T-cell (primary cell): ENCODE results near the gene FAH. TPM values are rescaled to one million over a fixed set of nuclear protein-coding genes. Genes with fewer than 3 reads are reported as not detected.
"Not testable (repeated sequence)": the region's sequence is repeated elsewhere in the genome, so short reads cannot be mapped to it uniquely, and the experiment has no call there.

ENCODE experiments used
- ATAC-seq, 4 experiments: fragments of 200-7000 bp in 3 of 4; fragments of 150-1000 bp in 1 of 4; cut with Tn5 transposase; replicated peaks in 1 of 4; 1 replicate in 3 of 4; 2 replicates in 1 of 4; pipeline ENCODE4 v1.10.0; 2021; ENCODE audit warnings: moderate library complexity in 3 of 4, mild to moderate bottlenecking in 2 of 4, moderate number of reproducible peaks in 1 of 4
- CTCF ChIA-PET, 2 donors: fragments of 300-600 bp; sonication (Branson Sonifier 250); formaldehyde crosslinking; loops; one replicate each; lab custom pipeline; 2022; ENCODE audit warnings: antibody characterized with exemption in 2 of 2; lab: Charles Lee
- POLR2A ChIA-PET, 2 donors: fragments of 300-600 bp; sonication (Branson Sonifier 250); formaldehyde crosslinking; loops; one replicate each; lab custom pipeline; 2022; ENCODE audit warnings: antibody characterized with exemption in 2 of 2; lab: Charles Lee
- DNase-seq, 35 experiments: peaks; one replicate each; pipeline versions ENCODE4 v3.0.0 to v3.0.0-alpha.2; 2013 to 2023
- H3K27ac ChIP-seq: one replicate; pipeline ENCODE4 v1.5.1; 2013; ENCODE audit warnings: low read length
- H3K27me3 ChIP-seq, 2 experiments: replicated peaks in 1 of 2; 1 replicate in 1 of 2; 2 replicates in 1 of 2; pipeline versions ENCODE4 v1.6.1 to v1.7.0; 2013; ENCODE audit warnings: low read length in 1 of 2, mixed read lengths in 1 of 2; ENCODE audit not compliant: control insufficient read depth in 2 of 2, insufficient read depth in 2 of 2; ENCODE audit errors: extremely low read depth in 1 of 2
- H3K36me3 ChIP-seq, 2 donors: 1 replicate in 1 of 2; 2 replicates in 1 of 2; pipeline versions ENCODE4 v1.6.1 to v1.7.0; 2013; ENCODE audit warnings: low read length in 1 of 2; ENCODE audit not compliant: control insufficient read depth in 2 of 2, insufficient read depth in 1 of 2; ENCODE audit errors: extremely low read depth in 1 of 2
- H3K4me1 ChIP-seq, 2 experiments: 1 replicate in 1 of 2; 2 replicates in 1 of 2; pipeline versions ENCODE4 v1.6.1 to v1.7.0; 2013; ENCODE audit warnings: low read length in 2 of 2, mixed read lengths in 1 of 2; ENCODE audit not compliant: insufficient read depth in 2 of 2, control insufficient read depth in 1 of 2; ENCODE audit errors: extremely low read depth in 1 of 2
- H3K4me3 ChIP-seq, 2 donors: 1 replicate in 1 of 2; 2 replicates in 1 of 2; pipeline versions ENCODE4 v1.5.1 to v1.7.0; 2013; ENCODE audit warnings: mild to moderate bottlenecking in 2 of 2, low read length in 1 of 2, moderate library complexity in 1 of 2; ENCODE audit not compliant: control insufficient read depth in 1 of 2; ENCODE audit errors: extremely low read depth in 1 of 2
- H3K9me3 ChIP-seq: 2 replicates; pipeline ENCODE4 v1.7.0; 2013
- H3K27ac Mint-ChIP-seq, 2 donors: one replicate each; pipeline ENCODE4 v1.8.0; 2020 to 2021; ENCODE audit warnings: mild to moderate bottlenecking in 2 of 2, mixed read lengths in 2 of 2
- H3K27me3 Mint-ChIP-seq, 2 donors: one replicate each; pipeline ENCODE4 v1.8.0; 2021 to 2022; ENCODE audit warnings: mixed read lengths in 2 of 2
- H3K36me3 Mint-ChIP-seq: one replicate; pipeline ENCODE4 v1.8.0; 2021; ENCODE audit warnings: mixed read lengths
- H3K4me1 Mint-ChIP-seq, 3 donors: one replicate each; pipeline ENCODE4 v1.8.0; 2020 to 2022; ENCODE audit warnings: mixed read lengths in 3 of 3, mild to moderate bottlenecking in 1 of 3
- H3K4me3 Mint-ChIP-seq, 3 donors: one replicate each; pipeline ENCODE4 v1.8.0; 2020 to 2022; ENCODE audit warnings: mild to moderate bottlenecking in 3 of 3, mixed read lengths in 3 of 3, moderate library complexity in 3 of 3
- H3K9me3 Mint-ChIP-seq, 3 donors: one replicate each; pipeline ENCODE4 v1.8.0; 2020 to 2022; ENCODE audit warnings: mixed read lengths in 3 of 3
- WGBS: methylation state at CpG from one replicate; pipeline ENCODE4 v1.1.5; 2013; ENCODE audit warnings: missing lambda C conversion rate; ENCODE audit not compliant: insufficient coverage; 5-methylcytosine and 5-hydroxymethylcytosine counted together
- total RNA-seq, 35 experiments: library from RNA in 6 of 35; stranded (reverse) in 6 of 35; fragments of 120-200 nt in 1 of 35; gene quantifications; one replicate each; pipeline versions ENCODE4 v1.2.1 to v1.2.4 and lab custom pipeline; 2013 to 2026

Gene FAH
- total RNA-seq, 5 donors from 2014 or later (not counting 1 experiment from before 2014, with no cell fraction given) = 5.2 to 9.4 (median 6.8) TPM

DNA sequence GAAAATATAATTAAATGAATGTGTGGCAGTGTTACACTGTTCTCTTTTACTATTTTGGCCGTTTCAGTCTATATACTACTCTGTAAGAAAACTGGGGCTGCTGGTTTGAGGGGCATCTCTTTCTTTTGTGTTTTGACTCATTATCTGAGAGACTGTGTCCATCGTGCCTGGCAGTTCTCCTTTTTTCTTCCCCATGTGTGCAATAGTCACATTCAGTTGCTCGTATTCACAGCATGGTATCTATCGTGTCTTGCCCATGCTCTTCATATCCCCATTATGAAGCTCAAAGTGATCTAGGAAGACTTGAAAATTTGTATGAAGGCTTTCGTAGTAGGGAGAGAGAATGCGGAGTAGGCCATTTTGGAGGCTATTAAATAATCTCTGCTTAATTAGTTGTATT is 29.8 kb upstream of the FAH start:
- Mint-ChIP-seq H3K36me3 (peaks cover 45% of the 10 kb centered on the region), H3K4me1 (peaks cover 2 to 16% (median 9%) of the 10 kb centered on the region in 3 donors), H3K27ac (no peak overlapping the region), H3K27me3 (no peaks in the 10 kb centered on the region), H3K4me3 (no peak overlapping the region), H3K9me3 (no peaks in the 10 kb centered on the region)
- CTCF ChIA-PET = no interaction called here
- H3K36me3 ChIP-seq = peaks cover 3 to 24% of the 10 kb centered on the region in 2 donors
- no peaks in the 10 kb centered on the region for H3K27me3 ChIP-seq
- DNase-seq = no peak
- no peak for ATAC-seq
- no peaks in the 10 kb centered on the region for H3K9me3 ChIP-seq
- no peak overlapping the region for H3K4me3 ChIP-seq
- WGBS = 100% methylated on average over 2 of the region's 6 CpGs
- H3K4me1 ChIP-seq = no peaks in the 10 kb centered on the region
- POLR2A ChIA-PET = no interaction called here
- H3K27ac ChIP-seq = no peak overlapping the region

- CTCF ChIA-PET, H3K27ac Mint-ChIP-seq, H3K4me1 Mint-ChIP-seq, DNase-seq, ATAC-seq, H3K9me3 ChIP-seq, H3K27me3 Mint-ChIP-seq, H3K4me3 ChIP-seq, H3K4me3 Mint-ChIP-seq, H3K27ac ChIP-seq, H3K4me1 ChIP-seq, H3K9me3 Mint-ChIP-seq, H3K27me3 ChIP-seq: not testable (repeated sequence)
- 100% methylated on average over 2 of the region's 6 CpGs for WGBS
- H3K36me3 Mint-ChIP-seq = peaks cover 50% of the 10 kb centered on the region
- POLR2A ChIA-PET = interaction anchor here in 1 of 2 donors (0.8 kb wide), 1 partner anchor 811 kb away, joined by 3 read pairs; no protein-coding TSS in a partner anchor
- H3K36me3 ChIP-seq = peaks cover 3 to 24% of the 10 kb centered on the region in 2 donors
These were observed 25.5 kb upstream of the FAH start for GRCh38 chr15:80127253-80127652.

DNA sequence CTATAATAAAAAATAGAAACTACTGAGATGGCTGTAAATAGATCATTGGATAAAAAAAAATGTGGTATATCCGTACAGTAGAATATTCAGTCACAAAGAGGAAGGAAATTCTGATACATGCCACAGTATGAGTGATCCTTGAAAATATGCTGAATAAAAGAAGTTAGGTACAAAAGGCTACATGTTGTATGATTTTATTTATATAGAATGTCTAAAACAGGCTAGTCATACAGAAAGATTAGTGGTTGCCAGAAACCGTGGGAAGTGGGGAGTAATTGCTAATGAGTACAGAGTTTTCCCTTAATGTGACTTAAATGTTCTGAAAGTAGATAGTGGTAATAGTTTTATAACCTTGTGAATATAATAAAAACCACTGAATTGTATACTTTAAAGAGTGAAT is 24.9 kb upstream of the FAH start:
- ChIA-PET POLR2A (interaction anchor here in 1 of 2 donors (0.8 kb wide), 1 partner anchor 812 kb away, joined by 3 read pairs; no protein-coding TSS in a partner anchor), CTCF (no interaction called here)
- WGBS = 69% methylated on average over 2 of the region's 2 CpGs
- Histone ChIP-seq H3K4me1 (no peaks in the 10 kb centered on the region), H3K27me3 (no peaks in the 10 kb centered on the region), H3K9me3 (no peaks in the 10 kb centered on the region), H3K36me3 (peaks cover 3 to 21% of the 10 kb centered on the region in 2 donors), H3K27ac (no peak overlapping the region), H3K4me3 (no peak overlapping the region)
- Mint-ChIP-seq H3K36me3 (peaks cover 46% of the 10 kb centered on the region), H3K27me3 (no peaks in the 10 kb centered on the region), H3K4me3 (no peak overlapping the region), H3K27ac (no peak overlapping the region), H3K9me3 (no peaks in the 10 kb centered on the region), H3K4me1 (peaks cover 0 to 6% (median 2%) of the 10 kb centered on the region in 3 donors)
- DNase-seq (no peak), ATAC-seq (no peak)

- Mint-ChIP-seq H3K4me1 (no peaks in the 10 kb centered on the region), H3K4me3 (no peak overlapping the region), H3K27ac (no peak overlapping the region), H3K9me3 (no peaks in the 10 kb centered on the region), H3K27me3 (no peaks in the 10 kb centered on the region), H3K36me3 (peaks cover 47% of the 10 kb centered on the region)
- CTCF ChIA-PET = interaction anchor here in 1 of 2 donors (0.6 kb wide), 1 partner anchor 25 kb away, joined by 3 read pairs; no protein-coding TSS in a partner anchor
- H3K4me1 ChIP-seq = no peaks in the 10 kb centered on the region
- POLR2A ChIA-PET = no interaction called here
- H3K9me3 ChIP-seq = no peaks in the 10 kb centered on the region
- no peak overlapping the region for H3K4me3 ChIP-seq
- no peak overlapping the region for H3K27ac ChIP-seq
- H3K36me3 ChIP-seq = peaks cover 0 to 23% of the 10 kb centered on the region in 2 donors
- ATAC-seq (no peak), DNase-seq (no peak)
- WGBS = no CpG with 5 or more reads among the region's 3 CpGs
- no peaks in the 10 kb centered on the region for H3K27me3 ChIP-seq
These were observed 20.4 kb upstream of the FAH start for GRCh38 chr15:80132382-80132781.

GRCh38 chr15:80136854-80137253 is 15.9 kb upstream of the FAH start:
- no peak for ATAC-seq
- Histone ChIP-seq H3K9me3 (no peaks in the 10 kb centered on the region), H3K4me1 (no peaks in the 10 kb centered on the region), H3K27me3 (no peaks in the 10 kb centered on the region), H3K36me3 (peaks cover 0 to 19% of the 10 kb centered on the region in 2 donors), H3K4me3 (no peak overlapping the region), H3K27ac (no peak overlapping the region)
- Mint-ChIP-seq H3K27ac (no peak overlapping the region), H3K27me3 (no peaks in the 10 kb centered on the region), H3K36me3 (peaks cover 38% of the 10 kb centered on the region), H3K4me3 (no peak overlapping the region), H3K9me3 (no peaks in the 10 kb centered on the region), H3K4me1 (no peaks in the 10 kb centered on the region)
- POLR2A ChIA-PET = no interaction called here
- DNase-seq = no peak
- WGBS = no CpG with 5 or more reads among the region's 3 CpGs
- CTCF ChIA-PET = no interaction called here

DNA sequence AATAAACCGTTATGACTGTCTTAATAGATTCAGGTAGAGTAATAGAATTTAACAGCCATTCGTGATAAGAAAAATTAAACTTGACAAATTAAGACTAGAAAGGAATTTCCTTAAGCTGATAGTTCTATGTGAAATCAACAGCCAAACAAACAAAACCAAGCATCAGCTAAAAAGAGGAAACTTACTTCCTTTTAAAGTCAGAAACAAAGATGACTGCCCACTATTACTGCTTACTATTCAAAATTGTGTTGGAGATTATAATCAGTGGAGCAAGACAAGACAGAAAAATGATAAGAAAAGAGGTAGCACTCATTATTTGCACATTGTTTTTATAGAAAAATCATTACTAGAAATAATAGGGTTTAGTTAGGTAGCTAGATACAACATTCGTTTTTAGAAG is 13.8 kb upstream of the FAH start:
- ATAC-seq (no peak), DNase-seq (no peak)
- Histone ChIP-seq H3K9me3 (no peaks in the 10 kb centered on the region), H3K36me3 (peaks cover 0 to 19% of the 10 kb centered on the region in 2 donors), H3K4me1 (no peaks in the 10 kb centered on the region), H3K4me3 (no peak overlapping the region), H3K27me3 (no peaks in the 10 kb centered on the region), H3K27ac (no peak overlapping the region)
- H3K4me1 Mint-ChIP-seq = no peaks in the 10 kb centered on the region
- WGBS = no CpG with 5 or more reads among the region's 3 CpGs
- ChIA-PET CTCF (no interaction called here), POLR2A (no interaction called here)
- no peaks in the 10 kb centered on the region for H3K27me3 Mint-ChIP-seq
- H3K4me3 Mint-ChIP-seq = no peak overlapping the region
- peaks cover 32% of the 10 kb centered on the region for H3K36me3 Mint-ChIP-seq
- no peak overlapping the region for H3K27ac Mint-ChIP-seq
- H3K9me3 Mint-ChIP-seq = no peaks in the 10 kb centered on the region

DNA sequence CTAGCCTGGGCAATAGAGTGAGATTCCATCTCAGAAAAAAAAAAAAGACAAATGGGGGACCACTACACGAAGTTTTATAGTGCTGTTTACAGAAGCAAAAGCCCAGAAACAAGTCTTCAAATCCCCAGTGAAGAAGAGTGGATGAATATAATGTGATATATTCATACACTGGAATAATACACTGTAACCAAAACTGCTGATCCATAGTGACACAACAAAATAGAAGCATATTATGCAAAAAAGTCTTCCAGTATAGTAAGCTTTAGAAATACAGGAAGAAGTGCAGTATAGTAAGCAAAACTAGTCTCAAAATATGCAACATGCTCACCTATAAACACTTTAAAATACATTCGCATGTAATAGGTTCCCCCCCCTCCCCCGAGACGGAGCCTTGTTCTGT is 11.9 kb upstream of the FAH start:
- H3K4me3 ChIP-seq = no peak overlapping the region
- Mint-ChIP-seq H3K4me3 (no peak overlapping the region), H3K36me3 (peaks cover 19% of the 10 kb centered on the region), H3K27ac (no peak overlapping the region), H3K27me3 (no peaks in the 10 kb centered on the region), H3K9me3 (no peaks in the 10 kb centered on the region), H3K4me1 (no peaks in the 10 kb centered on the region)
- ChIA-PET POLR2A (no interaction called here), CTCF (no interaction called here)
- peaks cover 0 to 10% of the 10 kb centered on the region in 2 donors for H3K36me3 ChIP-seq
- no peaks in the 10 kb centered on the region for H3K4me1 ChIP-seq
- no peak overlapping the region for H3K27ac ChIP-seq
- ATAC-seq (peak in 1 of 4 experiments; percentile 19), DNase-seq (no peak)
- WGBS = no CpG with 5 or more reads among the region's 4 CpGs
- no peaks in the 10 kb centered on the region for H3K9me3 ChIP-seq
- no peaks in the 10 kb centered on the region for H3K27me3 ChIP-seq
